PFSK-1 (cell line): ENCODE data around the gene SLC7A4.

Source experiments
- FOXP2 ChIP-seq: optimal IDR thresholded peaks from 2 replicates; pipeline ENCODE3; 2011; ENCODE audit warnings: borderline replicate concordance, control low read depth, inconsistent platforms; ENCODE audit not compliant: insufficient read depth; ENCODE audit errors: extremely low read length, extremely low read depth
- POLR2AphosphoS5 ChIP-seq: IDR thresholded peaks from 2 replicates; pipeline ENCODE4 v1.6.1; 2012; ENCODE audit warnings: low read depth, mild to moderate bottlenecking, control low read depth, low read length, moderate library complexity
- REST ChIP-seq, 2 experiments: IDR thresholded peaks; 2 replicates each; pipeline versions ENCODE4 v1.6.1 to v1.8.0; 2011 to 2012; ENCODE audit warnings: low read depth in 2 of 2, low read length in 2 of 2, control low read depth in 1 of 2, inconsistent platforms in 1 of 2, mild to moderate bottlenecking in 1 of 2, moderate library complexity in 1 of 2; ENCODE audit not compliant: insufficient read depth in 1 of 2
- SIN3A ChIP-seq: IDR thresholded peaks from 2 replicates; pipeline ENCODE4 v1.6.1; 2012; ENCODE audit warnings: mild to moderate bottlenecking, low read length, moderate library complexity, borderline replicate concordance; ENCODE audit not compliant: insufficient read depth
- TAF1 ChIP-seq: IDR thresholded peaks from 2 replicates; pipeline ENCODE4 v1.6.1; 2012; ENCODE audit warnings: low read length, control low read depth, borderline replicate concordance; ENCODE audit not compliant: insufficient read depth

SLC7A4 gene

DNA sequence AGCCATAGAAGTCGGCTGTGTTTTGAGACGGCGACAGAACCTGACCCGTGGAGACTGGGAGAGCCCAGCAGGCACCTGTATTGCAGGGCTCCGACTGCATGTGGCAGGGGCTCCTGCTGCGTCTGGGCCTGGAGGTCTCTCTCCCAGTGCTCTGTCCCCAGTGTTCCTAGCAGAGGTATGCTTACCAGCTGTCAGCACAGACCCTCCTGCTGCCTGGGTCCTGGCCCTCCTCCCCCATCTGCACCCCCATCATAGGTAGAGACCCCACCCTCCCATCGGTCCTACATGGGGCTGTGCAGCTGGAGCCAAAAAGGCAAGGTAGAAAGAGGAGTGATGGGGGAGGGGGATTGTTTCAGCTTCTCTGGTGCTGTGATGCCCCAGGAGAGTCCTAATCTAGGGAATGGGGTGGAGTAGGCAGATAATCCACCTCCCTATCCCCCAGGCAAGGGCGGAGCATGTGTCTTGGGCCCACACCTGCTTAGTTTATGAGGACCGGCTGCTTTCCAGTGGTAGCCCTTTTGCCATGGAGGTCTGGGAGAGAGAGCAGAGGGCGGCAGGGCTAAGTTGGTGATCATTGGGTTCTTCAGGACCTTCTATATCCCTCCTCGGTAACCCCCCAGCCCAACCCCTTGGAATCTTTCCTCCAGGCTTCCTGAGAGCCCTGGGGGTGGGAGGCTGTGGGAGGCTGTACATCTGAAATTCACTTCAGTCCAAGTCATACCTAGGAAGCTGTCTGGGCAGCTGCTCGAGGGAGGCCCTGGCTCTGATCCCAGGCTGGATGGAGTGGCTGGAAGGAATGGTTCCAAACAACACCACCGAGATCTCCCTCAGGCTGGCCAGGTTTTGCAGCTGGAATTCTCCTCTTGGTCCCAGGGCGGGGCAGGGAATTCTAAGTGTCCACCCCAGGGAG lies 5.3 kb downstream of the SLC7A4 start:
- TF ChIP-seq TAF1 (no peak), POLR2AphosphoS5 (no peak)

GRCh38 chr22:21025763-21026755 lies 6.3 kb downstream of the SLC7A4 start:
- TF ChIP-seq TAF1 (no peak), POLR2AphosphoS5 (no peak), FOXP2 (no peak), REST (IDR thresholded peaks at IDR 0.05; ENCODE audit: insufficient read depth in 1 of 2, low read depth in 2 of 2, low read length in 2 of 2) (no peak)

- TF ChIP-seq POLR2AphosphoS5, result no peak
Measured at GRCh38 chr22:21025266-21025665, 7.1 kb downstream of the SLC7A4 start.

DNA sequence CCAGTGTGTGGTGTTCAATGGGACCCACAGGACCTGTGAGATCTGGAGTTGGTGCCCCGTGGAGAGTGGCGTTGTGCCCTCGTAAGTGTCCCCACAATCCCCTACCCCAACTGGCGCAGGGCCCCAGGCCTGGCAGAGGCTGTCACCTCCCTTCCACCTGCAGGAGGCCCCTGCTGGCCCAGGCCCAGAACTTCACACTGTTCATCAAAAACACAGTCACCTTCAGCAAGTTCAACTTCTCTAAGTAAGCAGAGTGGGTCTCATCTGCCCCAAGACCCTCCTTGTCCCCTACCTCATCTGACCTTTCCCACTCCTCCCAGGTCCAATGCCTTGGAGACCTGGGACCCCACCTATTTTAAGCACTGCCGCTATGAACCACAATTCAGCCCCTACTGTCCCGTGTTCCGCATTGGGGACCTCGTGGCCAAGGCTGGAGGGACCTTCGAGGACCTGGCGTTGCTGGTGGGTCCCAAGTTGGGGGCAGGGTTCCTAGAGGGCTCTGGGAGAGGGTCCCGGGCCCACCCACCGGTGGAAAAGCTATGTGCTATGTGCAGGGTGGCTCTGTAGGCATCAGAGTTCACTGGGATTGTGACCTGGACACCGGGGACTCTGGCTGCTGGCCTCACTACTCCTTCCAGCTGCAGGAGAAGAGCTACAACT lies 9.3 kb downstream of the SLC7A4 start:
- TF ChIP-seq FOXP2 (no peak), TAF1 (no peak), REST (IDR thresholded peaks at IDR 0.05; ENCODE audit: insufficient read depth in 1 of 2, low read depth in 2 of 2, low read length in 2 of 2) (no peak), POLR2AphosphoS5 (no peak), SIN3A (no peak)

DNA sequence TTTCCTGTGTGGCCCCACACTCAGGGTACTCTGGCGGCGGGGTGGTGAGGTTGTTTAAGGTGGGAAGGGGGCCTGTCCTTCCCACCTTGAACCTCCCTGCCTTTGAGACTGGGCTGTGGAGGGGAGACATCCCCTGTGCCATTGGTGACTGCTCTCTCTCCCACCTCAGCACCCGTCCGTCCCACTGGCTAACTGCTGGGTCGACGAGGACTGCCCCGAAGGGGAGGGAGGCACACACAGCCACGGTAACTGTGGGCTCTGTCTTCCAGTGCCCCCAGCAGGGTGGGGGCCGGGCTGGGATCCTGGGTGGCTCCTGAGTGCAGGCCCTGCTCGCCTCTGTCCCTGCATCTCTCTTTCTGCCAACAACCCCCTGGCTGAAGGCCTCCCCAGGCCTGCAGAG lies 9.9 kb downstream of the SLC7A4 start:
- TF ChIP-seq POLR2AphosphoS5 (no peak), SIN3A (no peak), REST (IDR thresholded peaks at IDR 0.05; ENCODE audit: insufficient read depth in 1 of 2, low read depth in 2 of 2, low read length in 2 of 2) (no peak), TAF1 (no peak), FOXP2 (no peak)
